Stimulated activated CD8-positive, alpha-beta memory T cell treated with anti-CD3 and anti-CD28 coated beads, Interleukin-12 subunit alpha, Interleukin-12 subunit beta, amount 100 ng/mL, for 1 hour (primary cell): ENCODE measurements around the gene RB1.
"Not testable (repeated sequence)": the region's sequence is repeated elsewhere in the genome, so short reads cannot be mapped to it uniquely, and the experiment has no call there.

Source experiments
- DNase-seq: peaks from one replicate; pipeline ENCODE4 v3.0.0-alpha.2; 2020; ENCODE audit warnings: low read depth

The RB1 gene

DNA sequence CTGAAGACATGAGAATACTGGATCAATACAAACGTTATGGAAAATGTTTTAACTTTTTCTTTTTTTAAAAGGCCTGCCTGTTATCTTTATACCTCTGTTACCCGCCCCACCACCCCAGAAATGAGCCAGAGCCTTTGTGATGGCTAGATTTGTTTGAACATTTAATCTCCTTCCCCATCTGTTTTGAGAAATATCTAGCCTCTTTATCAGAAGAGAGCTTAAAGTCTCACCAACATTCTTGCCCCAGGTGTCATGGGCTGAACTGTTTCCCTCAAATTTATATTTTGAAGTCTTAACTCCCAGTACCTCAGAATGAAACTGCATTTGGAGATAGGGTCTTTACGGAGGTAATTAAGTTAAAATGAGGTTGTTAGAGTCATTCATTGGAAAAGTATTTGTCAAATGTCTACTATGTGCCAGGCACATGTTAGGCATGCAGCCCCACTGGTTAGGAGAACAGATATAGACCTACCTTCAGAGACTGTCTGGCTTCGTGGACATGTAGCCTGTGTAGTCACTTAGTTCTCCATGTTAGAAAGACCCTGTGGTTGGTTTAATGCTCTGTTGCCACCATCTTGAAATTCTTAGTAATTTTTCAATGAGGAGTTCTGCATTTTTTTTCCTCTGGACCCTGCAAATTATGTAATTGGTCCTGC lies 6.3 kb upstream of the RB1 start:
- DNase-seq: no peak

DNA sequence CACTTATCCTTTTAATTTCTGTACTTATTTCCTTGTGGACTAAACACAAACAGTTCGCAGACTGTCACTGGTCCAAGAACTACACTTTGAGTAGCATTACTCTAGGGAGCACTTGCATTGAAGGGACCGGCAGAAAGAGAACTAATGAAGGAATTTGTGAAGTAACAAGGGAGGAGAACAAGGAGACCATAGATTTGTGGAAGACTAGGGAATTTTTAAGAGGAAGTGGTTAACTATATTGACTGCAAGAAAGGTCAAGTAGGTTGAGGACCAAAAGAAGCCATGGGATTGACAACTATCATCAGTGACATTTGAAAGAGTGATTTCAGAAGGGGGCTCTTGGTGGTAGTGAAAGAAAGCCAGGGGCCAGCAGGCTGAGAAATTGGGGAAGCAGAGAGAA lies 4.0 kb upstream of the RB1 start:
- DNase-seq: no peak

DNA sequence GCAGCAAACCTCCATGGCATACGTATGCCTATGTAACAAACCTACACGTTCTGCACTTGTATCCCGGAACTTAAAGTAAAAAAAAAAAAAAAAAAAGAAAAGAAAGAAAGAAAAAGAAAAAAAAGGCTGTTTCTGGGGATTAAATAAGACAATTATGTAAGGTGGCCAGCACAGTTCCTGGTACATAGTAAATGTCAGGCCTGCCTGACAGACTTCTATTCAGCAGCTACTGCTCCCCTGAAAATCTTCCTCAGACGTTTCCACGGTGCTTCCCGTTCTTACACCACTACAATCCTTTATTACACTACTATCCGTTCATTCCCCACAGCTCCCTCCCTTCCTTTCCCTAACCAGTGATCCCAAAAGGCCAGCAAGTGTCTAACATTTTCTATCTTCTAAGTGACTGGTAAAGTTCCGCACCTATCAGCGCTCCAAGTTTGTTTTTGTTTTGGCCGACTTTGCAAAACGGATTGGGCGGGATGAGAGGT lies 636 bp upstream of the RB1 start:
- DNase-seq: no peak

DNA sequence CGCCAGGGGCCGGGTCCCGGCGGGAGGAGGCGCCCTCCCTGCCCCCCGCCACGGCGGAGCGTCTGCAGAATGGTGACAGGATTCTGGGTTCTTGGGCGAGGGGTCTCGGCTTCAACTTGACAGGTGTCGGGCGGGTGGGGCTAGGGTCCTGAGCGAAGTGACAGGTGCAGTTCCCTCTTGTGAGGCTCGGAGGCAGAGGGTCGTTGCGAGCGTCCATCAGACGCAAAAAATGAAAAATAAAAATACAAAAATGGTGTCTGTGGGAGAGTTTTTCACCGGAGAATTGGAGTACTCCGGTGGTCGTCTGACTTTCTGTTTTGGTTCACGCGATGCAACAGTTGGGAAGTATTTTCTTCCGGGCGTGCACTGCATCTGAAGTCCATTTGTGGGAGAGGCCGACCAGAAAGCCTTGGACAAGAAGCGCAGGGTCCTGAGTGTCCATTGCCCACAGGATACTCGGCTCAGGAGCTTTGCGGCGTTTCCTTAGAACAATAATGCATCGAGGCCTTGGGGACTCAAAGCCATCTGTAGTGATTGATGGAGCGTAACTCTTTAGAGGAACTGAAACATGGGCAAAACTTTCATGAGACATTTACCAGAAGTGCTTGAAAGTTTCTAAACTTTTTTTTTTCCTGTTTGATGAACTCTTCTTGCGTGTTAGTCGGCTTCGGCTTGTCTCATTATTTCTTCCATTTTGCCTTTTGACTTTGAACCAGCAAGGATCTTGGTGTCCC lies 759 bp downstream of the RB1 start:
- no peak for DNase-seq

DNA sequence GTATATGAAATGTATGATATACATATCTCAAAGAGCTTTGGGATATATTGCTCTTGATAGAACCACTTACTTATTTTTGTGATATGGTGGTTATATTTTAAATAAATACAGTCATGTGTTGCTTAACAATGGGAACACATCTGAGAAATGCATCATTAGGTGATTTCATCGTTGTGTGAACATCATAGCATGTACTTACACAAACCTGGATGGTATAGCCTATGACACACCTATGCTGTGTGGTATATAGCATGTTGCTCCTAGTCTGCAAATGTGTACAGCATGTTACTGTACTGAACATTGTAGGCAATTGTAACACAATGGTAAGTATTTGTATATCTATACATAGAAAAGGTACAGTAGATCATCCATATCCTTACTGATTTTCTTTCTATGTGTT lies 7.7 kb downstream of the RB1 start:
- DNase-seq: no peak

DNA sequence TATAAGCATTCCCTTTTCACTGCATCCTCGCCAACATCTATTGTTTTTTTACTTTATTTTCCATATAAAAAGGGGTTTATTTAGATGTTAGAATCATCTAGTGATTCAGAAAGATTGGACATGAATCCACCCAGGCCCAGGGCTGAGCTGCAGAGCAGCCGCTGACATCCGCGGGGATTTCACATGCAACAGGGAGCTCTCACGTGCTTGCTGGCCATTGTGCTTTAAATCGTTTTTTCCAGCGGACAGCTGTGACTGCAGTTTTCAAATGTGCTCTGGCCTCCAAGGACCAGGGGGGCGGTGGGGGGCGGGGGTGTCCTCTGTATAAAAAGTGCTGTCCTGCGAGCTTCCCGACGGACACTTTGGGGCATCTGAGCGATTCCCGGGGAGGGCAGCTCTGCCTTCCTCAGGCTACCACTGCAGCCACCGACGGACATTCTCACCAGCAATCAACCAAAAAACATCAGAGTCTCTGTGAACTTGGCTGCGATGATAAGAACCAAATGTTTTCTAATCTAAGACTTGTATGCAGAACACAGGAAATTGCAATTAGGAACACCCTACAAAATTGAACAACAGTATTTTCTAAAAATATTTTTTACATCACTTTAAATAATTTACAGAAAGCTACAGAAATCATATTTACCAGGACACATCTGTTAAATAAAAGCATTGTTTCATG lies 12.6 kb downstream of the RB1 start:
- DNase-seq: no peak

DNA sequence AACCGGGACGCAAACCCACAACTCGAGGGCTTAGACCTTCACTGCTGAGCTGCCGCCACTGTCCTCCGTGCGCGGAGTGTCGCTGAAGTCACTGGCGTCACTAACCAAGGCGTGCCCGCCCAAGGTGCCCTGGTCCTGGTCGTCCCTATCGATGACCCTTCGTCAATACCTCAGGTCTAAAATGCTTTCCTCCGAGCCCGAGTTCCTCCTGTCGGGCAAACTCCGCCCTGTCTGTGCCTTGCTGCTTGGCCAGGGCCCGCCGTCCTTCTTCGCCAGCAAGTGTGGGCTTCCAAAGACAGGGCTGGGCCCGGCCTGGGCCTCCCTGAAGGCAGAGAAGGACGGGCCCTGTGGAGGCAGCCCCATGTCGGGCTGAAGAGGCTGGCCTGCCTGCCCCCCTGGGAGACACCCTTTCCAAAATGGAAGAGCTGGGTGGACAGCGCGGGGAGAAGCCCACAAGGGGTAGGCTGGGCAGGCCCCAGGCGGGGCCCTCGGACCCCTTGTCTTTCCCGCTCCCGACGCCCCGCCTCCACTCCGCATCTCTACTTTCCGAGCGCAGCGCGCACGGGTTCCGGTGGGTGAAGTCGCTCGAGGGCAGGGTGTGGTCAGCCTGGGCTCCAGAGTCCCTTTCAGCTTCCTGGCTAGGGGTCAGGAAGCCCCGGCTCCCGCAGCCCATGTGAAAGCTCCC lies 13.4 kb downstream of the RB1 start:
- DNase-seq: no peak

DNA sequence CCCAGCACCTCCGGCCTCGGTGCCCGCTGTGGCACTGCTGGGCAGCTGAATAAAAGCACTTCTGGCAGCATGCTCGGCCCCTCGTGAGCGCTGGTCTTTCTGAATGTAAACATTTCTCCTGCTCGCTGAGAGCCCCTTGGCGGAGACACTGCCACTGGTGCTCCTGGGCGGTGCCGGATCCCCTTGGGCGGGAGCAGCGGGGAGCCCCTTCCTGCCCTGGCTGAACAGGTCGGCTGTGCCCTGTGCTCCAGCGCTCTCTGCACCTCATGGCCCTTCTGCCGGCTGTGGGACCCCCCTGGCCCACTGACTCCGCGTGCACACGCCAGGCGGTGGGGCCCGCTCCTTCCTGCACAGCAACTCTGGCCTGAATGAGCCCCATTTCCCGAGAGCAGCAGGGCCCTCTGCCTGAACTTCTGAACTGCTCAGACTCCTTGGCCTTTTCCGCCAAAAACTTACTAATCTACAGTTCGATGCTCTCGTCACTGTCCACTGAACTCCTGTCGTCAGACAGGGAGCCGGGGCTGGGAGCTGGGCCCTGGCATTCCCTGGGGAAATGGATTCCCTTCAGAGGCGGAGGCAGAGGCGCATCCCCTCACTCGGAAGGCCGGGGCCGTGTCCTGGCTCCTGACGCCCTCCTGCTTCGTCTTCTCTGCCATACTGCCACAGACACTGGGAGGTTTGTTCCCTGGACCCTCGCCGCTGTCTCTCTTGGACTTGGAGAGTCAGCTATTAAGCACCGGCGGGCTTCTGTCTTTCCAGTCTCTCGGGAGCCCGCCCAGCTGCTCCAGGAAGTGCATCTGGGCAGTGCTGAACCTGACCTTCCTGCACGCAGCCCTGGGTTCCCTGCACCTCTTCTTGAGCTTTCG lies 14.2 kb downstream of the RB1 start:
- no peak for DNase-seq

DNA sequence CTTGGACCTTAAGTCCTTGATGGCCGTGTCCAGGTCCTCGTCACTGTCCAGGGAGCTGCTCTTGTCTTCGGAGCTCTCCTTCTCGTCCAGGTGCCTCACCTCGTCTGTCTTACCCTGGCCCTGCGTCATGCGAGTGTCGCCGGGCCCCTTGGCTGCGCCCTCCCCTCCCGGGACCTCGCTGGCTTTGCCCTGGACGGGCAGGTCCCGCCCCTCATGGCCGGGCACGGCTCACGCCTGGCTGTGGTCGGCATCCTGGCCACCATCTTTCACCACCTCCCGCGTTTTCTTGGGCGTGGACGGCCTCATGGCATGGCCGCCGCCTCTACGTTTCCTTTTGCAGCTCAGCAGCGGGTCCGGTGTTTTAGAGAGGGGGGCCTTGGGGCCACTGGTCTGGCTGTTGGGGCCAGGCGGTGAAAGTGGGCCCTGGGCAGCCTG lies 14.8 kb downstream of the RB1 start:
- DNase-seq: no peak

DNA sequence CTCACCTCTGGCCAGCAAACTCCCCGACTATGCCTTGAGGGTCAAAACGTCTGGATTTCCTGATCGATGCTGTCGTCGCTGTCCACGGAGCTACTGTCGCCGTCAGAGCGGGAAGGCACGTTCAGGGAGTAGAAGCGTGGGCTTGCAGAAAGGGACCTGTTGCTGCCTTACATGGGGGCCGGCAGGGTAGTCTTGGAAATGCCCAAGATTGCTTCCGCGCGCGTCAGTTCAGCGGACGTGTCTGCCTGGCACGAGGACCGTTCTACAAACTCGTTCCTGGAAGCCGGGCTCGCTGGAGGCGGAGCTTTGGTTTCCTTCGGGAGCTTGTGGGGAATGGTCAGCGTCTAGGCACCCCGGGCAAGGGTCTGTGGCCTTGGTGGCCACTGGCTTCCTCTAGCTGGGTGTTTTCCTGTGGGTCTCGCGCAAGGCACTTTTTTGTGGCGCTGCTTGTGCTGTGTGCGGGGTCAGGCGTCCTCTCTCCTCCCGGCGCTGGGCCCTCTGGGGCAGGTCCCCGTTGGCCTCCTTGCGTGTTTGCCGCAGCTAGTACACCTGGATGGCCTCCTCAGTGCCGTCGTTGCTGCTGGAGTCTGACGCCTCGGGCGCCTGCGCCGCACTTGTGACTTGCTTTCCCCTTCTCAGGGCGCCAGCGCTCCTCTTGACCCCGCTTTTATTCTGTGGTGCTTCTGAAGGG lies 15.4 kb downstream of the RB1 start:
- no peak for DNase-seq

DNA sequence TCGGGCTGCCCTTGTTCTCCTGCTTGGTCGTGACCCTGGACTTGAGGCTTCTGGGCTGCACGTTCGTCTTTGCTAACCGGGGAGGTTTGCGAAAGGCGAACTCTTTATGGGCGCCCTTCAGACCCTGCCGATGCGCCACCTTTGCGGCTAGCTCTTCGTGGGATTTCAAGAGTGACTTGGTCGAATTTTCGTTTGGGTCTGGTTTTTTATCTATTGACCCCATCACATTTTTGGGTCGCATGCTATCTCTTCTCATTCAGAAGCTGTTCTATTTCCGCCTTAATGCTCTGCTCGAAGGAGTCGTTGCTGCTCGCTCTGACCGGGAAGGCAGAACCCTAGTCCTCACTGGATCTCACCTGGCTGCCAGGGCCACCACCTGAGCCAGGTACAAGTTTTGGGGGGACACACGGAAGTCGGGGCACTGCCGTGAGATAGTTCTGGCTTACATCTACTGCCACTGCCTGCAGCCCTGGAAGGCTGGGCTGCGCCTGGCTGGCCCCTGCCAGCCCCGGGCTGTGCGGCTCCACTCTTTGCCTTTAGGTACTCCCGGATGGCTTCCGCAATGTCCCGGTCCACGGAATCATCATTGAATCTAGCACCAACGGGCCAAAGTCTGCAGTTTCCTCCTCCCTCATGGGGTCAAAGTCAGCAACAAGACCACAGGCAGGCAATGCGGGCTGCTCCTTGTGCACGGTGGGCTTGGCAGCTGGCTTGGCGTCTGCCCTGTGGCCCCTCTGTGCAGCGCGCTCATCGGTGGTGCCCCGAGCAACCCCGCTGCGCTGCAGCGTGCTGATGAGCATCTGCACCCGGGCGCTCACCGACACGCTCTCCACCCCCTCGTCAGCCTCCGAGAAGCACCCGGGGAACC lies 16.2 kb downstream of the RB1 start:
- no peak for DNase-seq

DNA sequence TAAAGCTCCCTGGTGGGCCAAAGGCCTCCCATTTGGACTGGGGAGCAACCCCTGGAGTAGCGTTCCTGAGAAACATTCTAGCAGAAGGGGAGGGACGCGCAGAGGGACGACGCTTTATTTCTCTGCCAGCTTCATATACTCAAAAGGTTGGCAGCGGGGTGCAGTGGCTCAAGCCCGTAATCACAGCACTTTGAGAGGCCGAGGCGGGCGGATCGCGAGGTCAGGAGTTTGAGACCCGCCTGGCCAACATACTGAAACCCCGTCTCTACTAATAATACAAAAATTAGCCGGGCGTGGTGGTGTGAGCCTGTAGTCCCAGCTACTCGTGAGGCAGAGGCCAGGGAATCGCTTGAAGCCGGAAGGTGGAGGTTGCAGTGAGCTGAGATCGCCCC lies 16.8 kb downstream of the RB1 start:
- no peak for DNase-seq

DNA sequence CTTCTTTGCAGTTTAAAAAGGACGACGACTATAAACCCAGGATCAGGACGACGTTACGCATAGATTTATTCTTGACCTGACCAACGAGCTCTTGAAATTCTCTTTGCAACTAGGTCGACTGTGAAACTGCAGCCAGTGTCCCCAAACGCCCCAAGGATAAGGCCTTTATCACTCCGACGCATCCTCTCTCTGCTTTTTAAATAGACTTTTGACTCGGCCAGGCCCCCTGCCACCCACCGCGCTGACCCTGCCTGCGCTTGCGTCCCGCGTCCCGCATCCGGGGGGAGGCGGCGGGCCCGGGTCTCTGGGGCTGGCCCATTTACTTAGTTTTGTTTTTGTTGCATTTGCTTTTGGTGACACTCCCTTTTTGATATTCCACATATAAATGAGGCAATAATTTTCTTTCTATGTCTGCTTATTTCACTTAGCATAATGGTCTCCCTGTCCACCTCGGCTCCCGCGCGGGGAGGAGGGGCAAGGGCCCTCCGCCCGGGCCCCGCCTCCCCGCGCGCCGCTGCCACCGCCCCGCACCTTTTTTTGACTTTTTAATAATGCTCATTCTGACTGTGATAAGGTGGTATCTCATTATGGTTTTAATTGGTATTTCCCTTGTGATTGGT lies 17.4 kb downstream of the RB1 start:
- no peak for DNase-seq

DNA sequence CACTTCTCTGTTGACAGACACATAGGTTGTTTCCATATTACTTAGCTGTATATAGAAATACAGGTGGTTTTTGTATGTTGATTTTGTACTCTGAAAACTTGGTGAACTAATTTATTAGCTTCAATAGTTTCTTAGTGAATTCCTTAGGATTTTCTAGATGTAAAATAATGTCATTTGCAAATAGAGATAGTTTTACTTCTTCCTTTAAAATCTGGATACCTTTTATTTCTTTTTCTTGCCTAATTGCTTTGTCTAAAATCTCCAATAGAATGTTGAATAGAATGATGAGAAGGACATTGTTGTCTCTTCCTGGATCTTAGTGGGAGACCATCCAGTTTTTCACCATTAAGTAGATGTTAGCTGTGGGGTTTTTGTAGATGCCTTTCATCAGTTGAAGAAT lies 18.7 kb downstream of the RB1 start:
- DNase-seq: no peak

DNA sequence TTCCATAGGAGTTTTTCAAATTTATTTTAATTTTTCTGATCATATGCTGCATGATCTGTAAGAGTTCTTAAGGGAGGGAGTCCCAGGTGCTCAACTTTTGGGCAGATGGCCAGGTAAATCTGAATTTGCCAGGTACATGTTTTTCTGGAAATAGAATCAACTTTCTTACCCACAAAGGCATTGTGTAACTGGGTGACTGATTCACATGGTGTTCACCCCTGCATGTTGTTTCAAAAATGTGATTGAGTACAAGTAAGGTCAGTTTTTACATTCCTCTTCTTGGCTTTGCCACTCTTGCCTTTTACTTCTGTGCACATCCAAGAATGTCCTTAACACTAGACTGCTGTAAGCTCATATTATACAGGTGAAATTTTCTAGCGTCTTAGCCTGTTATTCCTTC lies 30.4 kb downstream of the RB1 start:
- DNase-seq: no peak

DNA sequence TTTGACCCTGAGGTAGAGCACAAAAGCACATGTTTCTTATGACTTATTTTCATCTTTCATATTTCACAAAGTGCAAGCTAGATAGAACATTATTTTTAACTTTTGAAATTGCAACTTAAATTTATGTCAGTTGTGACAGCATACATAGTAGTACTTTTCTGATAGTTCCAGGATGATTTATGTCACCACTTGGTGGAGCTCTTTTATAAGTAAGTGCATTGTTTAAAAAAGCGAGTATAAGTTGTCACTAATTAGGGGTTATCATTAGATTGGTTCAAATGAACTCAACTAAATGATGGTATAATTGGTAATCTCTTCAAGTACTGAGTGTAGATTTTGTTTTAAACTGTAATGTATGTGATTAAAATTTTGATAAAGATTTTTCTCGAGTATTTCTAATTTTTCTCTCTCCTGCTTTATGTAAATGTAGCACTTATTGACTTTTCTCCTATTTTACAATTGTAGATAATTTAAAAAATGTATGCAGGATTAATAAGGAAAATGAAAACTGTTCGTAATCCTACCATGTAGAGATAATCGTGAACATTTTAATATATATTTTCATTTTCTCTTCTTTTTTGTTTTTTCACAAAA lies 31.1 kb downstream of the RB1 start:
- no peak for DNase-seq

DNA sequence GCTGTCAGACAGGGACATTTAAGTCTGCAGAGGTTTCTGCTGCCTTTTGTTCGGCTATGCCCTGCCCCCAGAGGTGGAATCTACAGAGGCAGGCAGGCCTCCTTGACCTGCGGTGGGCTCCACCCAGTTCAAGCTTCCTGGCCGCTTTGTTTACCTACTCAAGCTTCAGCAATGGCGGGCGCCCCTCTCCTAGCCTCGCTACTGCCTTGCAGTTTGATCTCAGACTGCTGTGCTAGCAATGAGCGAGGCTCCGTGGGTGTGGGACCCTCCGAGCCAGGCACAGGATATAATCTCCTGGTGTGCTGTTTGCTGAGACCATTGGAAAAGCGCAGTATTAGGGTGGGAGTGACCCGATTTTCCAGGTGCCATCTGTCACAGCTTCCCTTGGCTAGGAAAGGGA lies 35.6 kb downstream of the RB1 start:
- DNase-seq: not testable (repeated sequence)

DNA sequence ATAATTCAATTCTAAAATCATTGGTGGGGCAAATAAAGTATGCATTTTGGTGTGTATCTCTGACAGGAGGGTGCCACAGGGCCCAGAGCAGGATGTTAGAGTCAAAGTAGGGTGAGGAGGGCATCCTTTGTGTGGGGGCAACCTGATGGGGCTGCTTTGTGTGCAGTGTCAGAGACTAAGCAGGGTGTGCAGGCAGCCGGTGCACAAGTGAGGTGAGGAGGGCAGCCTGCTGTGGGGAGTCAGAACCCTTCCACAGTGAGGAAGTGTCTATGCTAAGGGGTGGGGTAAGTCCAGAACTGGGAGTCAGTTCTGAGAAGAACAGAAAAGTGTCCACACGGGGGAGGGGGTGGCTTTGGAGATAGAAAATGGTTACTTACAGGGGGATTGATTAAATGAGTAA lies 40.7 kb downstream of the RB1 start:
- DNase-seq: no peak

DNA sequence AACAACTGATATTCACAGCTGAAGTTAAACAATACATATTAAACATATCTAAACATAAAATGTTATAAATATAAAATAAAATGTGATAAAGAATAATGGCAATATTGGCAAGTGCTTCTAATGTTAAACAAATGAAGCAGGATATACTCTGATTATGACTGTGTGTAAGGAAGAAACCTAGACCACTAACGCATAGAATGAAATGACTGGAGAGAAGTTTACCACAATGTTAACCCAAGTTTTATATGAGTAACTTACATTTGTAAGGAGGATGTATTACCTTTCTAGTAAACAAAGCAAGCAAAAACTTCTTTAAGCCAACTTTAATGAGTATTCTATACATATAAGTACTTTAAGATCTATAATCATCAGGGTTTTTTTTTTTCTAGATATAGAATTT lies 43.0 kb downstream of the RB1 start:
- no peak for DNase-seq
